Measurements from ENCODE around the gene CAMTA1. TPM values are rescaled to one million over a fixed set of nuclear protein-coding genes. Genes with fewer than 3 reads are reported as not detected.

Gene CAMTA1
- total and polyA plus RNA-seq, 2 experiments from 2014 or later = 89.0 to 145 TPM

GRCh38 chr1:7652515-7653098 lies 867.4 kb downstream of the CAMTA1 start:
- WGBS (ENCODE audit: low lambda C conversion rate, missing lambda C conversion rate) = 83% methylated on average over 12 of the region's 12 CpGs
- no peak for DNase-seq (ENCODE audit: low spot score)
- no peaks in the 10 kb centered on the region for H3K36me3 ChIP-seq (replicated peaks; ENCODE audit: insufficient read depth, low read depth)

GRCh38 chr1:7654725-7655124 lies 869.5 kb downstream of the CAMTA1 start:
- Histone ChIP-seq H3K9me3 (ENCODE audit: low read depth) (no peaks in the 10 kb centered on the region), H3K4me3 (no peak overlapping the region), H3K27me3 (no peaks in the 10 kb centered on the region), H3K4me1 (ENCODE audit: insufficient read depth) (no peaks in the 10 kb centered on the region), H3K79me2 (no peaks in the 10 kb centered on the region), H2AFZ (no peak overlapping the region), H3K27ac (no peak overlapping the region), H3K4me2 (no peak overlapping the region), H4K20me1 (ENCODE audit: insufficient read depth, poor library complexity, severe bottlenecking) (no peaks in the 10 kb centered on the region), H3K9me2 (replicated peaks; ENCODE audit: insufficient read depth) (no peaks in the 10 kb centered on the region), H3K36me3 (replicated peaks; ENCODE audit: insufficient read depth, low read depth) (no peaks in the 10 kb centered on the region)
- WGBS (ENCODE audit: low lambda C conversion rate, missing lambda C conversion rate) = 90% methylated on average over 1 of the region's 1 CpG
- TF ChIP-seq EZH2 (IDR thresholded peaks at IDR 0.05; ENCODE audit: borderline replicate concordance) = no peak
- TF ChIP-seq EZH2phosphoT487 (IDR thresholded peaks at IDR 0.05; ENCODE audit: low read depth, severe bottlenecking, unreplicated experiment) = no peak
- TF ChIP-seq CTCF (IDR thresholded peaks at IDR 0.05; ENCODE audit: poor library complexity) = no peak
- DNase-seq (ENCODE audit: low spot score) = no peak

More at GRCh38 chr1:7652515-7653098, 867.4 kb downstream of the CAMTA1 start:
- H3K9me3 ChIP-seq (ENCODE audit: low read depth) = no peaks in the 10 kb centered on the region
- no peak overlapping the region for H2AFZ ChIP-seq
- TF ChIP-seq EZH2 (IDR thresholded peaks at IDR 0.05; ENCODE audit: borderline replicate concordance) (no peak), CTCF (IDR thresholded peaks at IDR 0.05; ENCODE audit: poor library complexity) (no peak), EZH2phosphoT487 (IDR thresholded peaks at IDR 0.05; ENCODE audit: low read depth, severe bottlenecking, unreplicated experiment) (no peak)
- H4K20me1 ChIP-seq (ENCODE audit: insufficient read depth, poor library complexity, severe bottlenecking) = no peaks in the 10 kb centered on the region
- H3K27me3 ChIP-seq = no peaks in the 10 kb centered on the region
- no peak overlapping the region for H3K4me3 ChIP-seq
- H3K4me1 ChIP-seq (ENCODE audit: insufficient read depth) = no peaks in the 10 kb centered on the region
- no peaks in the 10 kb centered on the region for H3K79me2 ChIP-seq
- H3K27ac ChIP-seq = no peak overlapping the region
- H3K4me2 ChIP-seq = no peak overlapping the region
- H3K9me2 ChIP-seq (replicated peaks; ENCODE audit: insufficient read depth) = no peaks in the 10 kb centered on the region

- Histone ChIP-seq H3K27me3 (no peaks in the 10 kb centered on the region), H3K4me3 (no peak overlapping the region), H3K79me2 (no peaks in the 10 kb centered on the region), H3K4me1 (ENCODE audit: insufficient read depth) (no peaks in the 10 kb centered on the region), H3K27ac (no peak overlapping the region), H4K20me1 (ENCODE audit: insufficient read depth, poor library complexity, severe bottlenecking) (no peaks in the 10 kb centered on the region), H3K9me2 (replicated peaks; ENCODE audit: insufficient read depth) (no peaks in the 10 kb centered on the region), H3K9me3 (ENCODE audit: low read depth) (no peaks in the 10 kb centered on the region), H3K4me2 (no peak overlapping the region), H3K36me3 (replicated peaks; ENCODE audit: insufficient read depth, low read depth) (no peaks in the 10 kb centered on the region), H2AFZ (no peak overlapping the region)
- TF ChIP-seq EZH2phosphoT487 (IDR thresholded peaks at IDR 0.05; ENCODE audit: low read depth, severe bottlenecking, unreplicated experiment) (no peak), EZH2 (IDR thresholded peaks at IDR 0.05; ENCODE audit: borderline replicate concordance) (no peak), CTCF (IDR thresholded peaks at IDR 0.05; ENCODE audit: poor library complexity) (no peak)
- DNase-seq (ENCODE audit: low spot score) = no peak
- 97% methylated on average over 2 of the region's 2 CpGs for WGBS (ENCODE audit: low lambda C conversion rate, missing lambda C conversion rate)
Measured at GRCh38 chr1:7655354-7655753, 870.1 kb downstream of the CAMTA1 start.

Data from hepatocyte (in vitro differentiated cells).